Measurements from ENCODE around the gene BSG.
"Not testable (repeated sequence)": the region's sequence is repeated elsewhere in the genome, so short reads cannot be mapped to it uniquely, and the experiment has no call there.

BSG gene

DNA sequence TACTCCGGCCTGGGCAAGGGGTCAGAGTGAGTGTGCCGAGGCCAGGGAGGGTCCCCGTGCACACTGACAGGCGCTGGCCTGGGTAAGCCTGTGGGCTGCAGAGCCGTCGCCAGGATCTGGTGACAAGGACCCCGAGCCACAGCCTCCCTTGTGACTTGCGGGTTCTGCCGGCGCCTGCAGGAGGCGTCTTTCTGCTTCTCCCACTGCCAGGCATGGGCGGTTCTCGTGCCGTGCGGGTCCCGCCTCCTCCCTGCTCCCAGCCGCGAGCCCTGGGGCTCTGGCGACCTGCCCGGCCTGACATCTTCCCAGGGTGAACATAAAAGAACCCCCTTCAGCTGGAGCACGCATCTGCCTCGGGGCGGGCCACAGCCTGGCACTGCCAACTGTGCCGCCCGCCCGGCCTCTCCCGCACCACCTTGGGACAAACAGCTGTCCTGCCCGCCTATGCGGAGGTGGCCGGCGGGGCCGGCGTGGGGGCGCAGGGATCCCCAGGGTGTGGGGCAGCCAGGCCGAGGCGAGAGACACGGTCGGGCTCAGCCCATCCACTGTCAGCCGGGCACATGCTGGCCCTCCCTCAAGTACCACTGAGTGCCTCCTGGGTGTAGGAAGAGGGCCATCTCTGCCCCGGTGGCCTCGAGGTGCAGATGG, 15.8 kb downstream of the BSG start:
- peak; percentile 71 for DNase-seq (ENCODE audit: low spot score)

DNA sequence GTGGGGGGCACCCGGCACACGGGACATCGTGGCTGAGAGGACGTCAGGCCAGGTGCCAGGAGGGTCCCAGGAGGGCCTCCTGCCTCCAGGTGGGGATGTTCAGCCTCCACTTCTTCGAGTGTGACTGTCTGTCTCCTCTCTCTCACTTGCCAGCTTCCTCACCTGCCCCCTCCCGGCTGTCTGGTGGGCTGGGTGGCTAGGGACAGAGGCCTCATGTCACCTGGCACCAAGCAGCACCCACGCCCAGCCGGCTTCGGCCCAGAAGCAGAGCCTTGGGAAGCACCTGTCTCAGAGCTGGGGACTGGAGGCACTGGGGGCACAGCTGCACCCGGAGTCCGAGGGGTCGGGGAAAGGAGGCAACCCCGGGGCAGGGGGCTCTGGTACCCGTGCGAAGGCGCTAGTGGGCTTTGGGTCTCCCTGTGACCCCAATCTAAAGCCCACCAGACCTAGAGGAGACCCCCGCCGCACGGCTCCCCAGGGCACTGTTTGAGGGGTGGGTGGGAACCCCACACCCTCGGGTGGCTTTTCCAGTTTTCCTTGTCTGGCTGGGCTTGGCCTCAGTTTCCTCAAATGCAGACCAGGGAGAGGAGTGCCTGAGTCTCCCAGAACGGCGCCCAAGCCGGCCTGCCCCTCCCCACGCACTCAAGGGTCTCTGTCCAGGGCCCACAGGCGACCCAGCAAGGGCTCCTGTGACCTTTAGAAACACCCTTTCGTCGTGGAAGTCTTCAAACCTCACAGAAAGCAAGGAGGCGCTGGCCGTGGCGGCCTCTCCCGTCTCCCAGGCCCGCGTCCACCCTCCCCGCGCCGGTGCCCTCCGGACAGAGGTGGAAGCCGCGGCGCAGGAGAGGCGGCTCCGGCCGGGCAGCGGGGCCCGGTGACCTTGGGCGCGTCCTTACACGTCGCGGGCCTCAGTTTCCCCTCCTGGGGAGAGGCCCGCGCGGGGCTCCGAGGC, 16.6 kb downstream of the BSG start:
- DNase-seq (ENCODE audit: low spot score) = no peak

DNA sequence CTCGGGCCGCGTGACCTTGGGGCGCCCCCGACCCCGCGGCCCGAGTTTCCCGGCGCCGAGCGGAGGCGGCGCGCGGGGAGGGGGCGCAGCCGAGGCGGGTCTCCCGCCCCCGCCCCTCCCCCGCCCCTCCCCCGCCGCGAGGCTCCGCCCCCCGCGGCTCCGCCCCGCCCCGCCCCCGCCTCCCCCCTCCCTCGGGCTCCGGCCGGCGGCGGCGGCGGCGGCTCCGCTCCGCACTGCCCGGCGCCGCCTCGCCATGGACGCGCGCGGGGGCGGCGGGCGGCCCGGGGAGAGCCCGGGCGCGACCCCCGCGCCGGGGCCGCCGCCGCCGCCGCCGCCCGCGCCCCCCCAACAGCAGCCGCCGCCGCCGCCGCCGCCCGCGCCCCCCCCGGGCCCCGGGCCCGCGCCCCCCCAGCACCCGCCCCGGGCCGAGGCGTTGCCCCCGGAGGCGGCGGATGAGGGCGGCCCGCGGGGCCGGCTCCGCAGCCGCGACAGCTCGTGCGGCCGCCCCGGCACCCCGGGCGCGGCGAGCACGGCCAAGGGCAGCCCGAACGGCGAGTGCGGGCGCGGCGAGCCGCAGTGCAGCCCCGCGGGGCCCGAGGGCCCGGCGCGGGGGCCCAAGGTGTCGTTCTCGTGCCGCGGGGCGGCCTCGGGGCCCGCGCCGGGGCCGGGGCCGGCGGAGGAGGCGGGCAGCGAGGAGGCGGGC, 17.4 kb downstream of the BSG start, which contains the start of gene HCN2:
Gene HCN2, plus strand, starts transcription at position 189 of the 703 bp plus-strand sequence. Its CDS starts 65 bp downstream, at position 254.
- no peak for DNase-seq (ENCODE audit: low spot score)

DNA sequence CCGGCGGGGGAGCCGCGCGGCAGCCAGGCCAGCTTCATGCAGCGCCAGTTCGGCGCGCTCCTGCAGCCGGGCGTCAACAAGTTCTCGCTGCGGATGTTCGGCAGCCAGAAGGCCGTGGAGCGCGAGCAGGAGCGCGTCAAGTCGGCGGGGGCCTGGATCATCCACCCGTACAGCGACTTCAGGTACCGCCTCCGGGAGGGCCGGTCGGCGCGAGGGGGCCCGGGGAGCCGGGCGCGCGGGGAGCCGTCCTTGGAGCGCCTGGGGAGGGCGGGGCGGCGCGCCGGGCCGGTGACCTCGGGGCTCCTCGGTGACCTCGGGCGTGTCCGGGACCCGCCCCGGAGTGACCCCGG, 18.0 kb downstream of the BSG start:
- DNase-seq (ENCODE audit: low spot score) = peak; percentile 33

GRCh38 chr19:590750-591098, 18.3 kb downstream of the BSG start:
- no peak for DNase-seq (ENCODE audit: low spot score)

GRCh38 chr19:591099-591958, 18.9 kb downstream of the BSG start:
- no peak for DNase-seq (ENCODE audit: low spot score)

GRCh38 chr19:592101-592500, 19.7 kb downstream of the BSG start:
- no peak for DNase-seq (ENCODE audit: low spot score)

DNA sequence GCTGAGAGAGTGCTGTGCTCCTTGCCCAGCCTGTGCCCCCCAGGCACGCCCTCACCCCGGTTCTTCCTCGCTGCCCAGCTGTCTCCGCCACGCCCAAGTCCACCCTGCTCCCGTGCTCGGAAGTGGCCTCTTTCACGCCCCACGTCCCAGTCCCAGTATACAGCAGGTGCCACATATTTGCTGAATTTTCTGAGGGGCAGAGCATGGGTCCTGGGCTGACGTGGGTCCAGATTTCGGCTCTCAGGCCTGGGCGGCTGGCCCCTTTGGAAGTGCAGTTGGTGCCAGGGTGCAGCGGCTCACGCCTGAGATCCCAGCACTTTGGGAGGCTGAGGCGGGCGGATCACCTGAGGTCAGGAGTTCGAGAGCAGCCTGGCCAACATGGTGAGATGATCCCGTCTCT, 20.7 kb downstream of the BSG start:
- DNase-seq (ENCODE audit: low spot score) = no peak

DNA sequence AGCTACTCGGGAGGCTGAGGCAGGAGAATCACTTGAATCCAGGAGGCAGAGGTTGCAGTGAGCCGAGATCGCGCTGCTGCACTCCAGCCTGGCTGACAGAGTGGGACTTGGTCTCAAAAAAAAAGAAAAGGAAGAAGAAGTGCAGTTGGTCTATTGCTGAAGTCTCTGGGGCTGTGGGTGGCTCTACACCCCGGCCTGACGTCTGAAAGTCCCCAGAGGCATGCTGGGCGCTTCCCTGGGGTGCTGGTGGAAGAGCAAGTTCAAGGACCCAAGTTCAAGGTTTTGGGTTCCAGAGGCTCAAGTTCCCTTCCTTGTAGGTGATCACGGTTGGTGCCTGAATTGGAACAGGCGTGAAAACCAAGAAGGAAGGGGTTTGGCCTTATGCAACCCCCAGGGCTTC, 21.1 kb downstream of the BSG start:
- DNase-seq (ENCODE audit: low spot score) = no peak

DNA sequence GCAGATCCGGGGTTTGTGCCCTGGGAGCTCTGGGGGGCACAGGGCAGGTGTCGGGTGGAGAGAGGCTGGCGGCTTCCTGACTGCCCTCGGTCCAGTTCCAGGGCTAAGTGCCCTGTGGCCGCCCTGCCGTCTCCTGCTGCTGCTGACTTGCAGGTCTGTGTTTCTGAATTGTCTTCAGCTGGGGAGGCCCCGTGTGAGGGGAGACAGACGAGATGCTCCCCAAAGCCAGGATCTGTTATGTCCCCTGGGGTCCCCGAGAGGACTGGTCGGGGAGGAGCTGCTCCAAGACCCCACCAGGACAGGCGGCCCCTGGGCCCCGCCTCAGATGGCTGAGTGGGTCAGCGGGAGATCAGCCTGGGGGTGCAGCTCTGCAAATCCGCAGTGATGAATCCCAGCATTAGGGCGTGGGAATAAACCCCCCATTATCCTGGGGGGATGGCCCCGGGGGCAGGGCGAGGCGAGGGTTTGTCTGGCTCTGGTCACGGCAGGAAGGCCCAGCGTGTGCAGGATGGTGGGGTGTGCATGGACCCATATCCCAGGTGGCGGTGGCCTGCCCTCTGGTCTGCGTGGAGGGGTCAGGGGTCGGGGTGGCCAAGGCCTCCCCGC, 22.0 kb downstream of the BSG start:
- DNase-seq (ENCODE audit: low spot score) = no peak

DNA sequence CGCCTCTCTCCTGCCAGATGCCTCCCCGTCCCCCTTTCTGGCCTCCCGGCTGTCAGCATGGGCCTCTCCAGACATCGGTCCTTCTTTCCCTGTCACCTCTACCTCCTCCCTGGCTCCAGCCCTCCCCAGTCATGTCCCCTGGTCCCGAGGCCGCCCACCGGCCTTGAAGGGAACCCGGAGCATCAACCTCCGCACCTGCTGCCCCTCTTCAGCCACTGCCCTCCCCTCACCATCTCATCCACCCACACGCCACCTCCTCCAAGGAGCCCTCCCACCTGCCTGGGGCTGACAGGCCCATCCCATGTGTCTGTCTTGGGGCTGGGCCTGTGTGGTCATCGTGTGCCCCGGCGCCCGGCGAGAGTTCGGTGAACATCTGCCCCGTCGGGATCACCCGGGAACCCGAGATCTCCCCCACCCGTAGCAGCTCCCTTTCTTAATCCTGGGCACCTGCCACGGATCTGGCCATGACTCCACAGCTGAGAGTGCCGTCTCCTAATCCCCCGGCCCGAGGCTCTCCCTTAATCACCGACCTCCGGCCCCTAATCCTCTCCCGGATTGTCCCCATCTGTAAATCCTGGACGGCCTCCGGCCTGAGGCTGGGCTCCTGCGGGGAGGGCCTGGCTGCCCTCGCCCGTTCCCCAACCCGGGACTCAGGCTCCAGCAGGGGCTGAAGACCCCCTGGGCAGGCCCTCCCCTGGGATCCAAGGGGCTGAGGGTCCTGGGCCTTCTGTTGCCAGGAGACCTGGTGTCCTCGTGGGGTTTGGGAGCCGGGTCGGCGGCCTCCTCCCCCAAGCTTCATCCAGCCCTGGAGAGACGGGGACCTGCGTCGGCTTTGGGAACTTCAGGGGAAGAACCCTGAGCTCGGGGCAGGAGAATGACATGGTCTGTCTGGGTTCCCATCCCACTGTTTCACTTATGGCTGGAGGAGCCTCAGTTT, 23.2 kb downstream of the BSG start:
- DNase-seq (ENCODE audit: low spot score) = no peak

DNA sequence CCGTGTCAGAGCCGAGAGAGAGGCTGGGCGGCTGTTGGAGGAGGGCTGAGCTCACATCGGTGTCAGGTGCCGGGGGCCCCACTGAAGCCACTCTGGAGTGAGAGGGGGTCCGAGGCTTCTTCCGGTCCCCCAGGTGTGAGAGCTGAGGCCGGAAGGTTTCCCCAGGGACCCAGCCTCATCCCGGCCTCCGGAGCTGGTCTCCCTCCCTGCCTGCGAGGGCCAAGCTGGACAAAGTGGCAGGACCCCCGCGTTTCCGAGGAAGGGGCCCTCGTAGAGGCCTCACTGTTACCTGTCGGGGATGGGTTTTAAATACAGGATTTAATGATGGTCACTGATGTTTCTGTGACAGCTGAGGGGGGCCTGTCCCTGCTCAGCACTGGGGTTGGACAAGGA, 23.9 kb downstream of the BSG start:
- DNase-seq (ENCODE audit: low spot score) = no peak

DNA sequence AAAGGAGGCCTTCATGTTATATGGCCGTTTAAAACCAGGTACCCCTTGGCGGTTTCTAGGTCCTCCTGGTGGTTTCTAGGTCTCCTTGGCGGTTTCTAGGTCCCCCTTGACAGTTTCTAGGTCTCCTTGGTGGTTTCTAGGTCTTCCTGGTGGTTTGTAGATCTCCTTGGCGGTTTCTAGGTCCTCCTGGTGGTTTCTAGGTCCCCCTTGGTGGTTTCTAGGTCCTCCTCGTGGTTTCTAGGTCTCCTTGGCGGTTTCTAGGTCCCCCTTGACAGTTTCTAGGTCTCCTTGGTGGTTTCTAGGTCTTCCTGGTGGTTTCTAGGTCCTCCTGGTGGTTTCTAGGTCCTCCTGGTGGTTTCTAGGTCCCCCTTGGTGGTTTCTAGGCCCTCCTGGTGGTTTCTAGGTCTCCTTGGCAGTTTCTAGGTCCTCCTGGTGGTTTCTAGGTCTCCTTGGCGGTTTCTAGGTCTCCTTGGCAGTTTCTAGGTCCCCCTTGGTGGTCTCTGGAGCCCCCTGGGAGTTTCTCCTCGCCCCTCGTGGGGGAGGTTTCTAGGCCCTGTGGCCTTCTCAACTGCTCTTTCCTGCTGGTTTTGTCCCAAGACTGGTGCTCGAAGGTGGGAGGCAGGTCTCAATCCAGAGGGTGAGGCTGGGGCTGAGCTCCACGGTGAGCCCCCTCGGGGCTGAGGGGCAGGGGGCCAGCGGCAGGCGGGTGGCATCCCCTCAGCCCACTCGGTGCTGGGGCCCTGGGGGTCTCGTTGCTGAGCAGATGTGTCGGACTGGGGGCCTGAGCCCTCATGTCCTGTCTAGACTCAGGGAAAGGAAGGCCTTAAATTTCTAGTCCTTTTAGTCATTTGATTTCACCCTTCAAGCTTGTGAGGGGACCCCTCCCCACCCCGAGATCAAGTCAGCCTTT, 25.3 kb downstream of the BSG start:
- DNase-seq (ENCODE audit: low spot score) = no peak

DNA sequence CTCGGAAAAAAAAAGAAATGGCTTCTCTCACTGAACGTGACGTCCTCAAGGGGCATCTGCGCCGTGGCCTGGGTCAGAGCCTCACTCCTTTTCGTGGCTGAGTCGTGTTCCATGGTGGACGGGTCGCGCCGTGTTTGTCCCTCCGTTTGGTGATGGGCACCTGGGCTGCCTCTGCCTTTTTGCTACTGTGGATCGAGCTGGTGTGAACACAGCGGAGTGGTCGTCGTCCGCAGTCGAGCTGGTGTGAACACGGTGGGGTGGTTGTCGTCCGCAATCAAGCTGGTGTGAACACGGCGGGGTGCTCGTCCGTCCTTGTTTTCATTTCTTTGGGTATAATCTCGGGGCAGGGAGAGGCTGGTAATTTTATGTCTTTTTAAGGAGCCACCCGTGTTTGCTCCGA, 28.9 kb downstream of the BSG start:
- DNase-seq (ENCODE audit: low spot score) = no peak

DNA sequence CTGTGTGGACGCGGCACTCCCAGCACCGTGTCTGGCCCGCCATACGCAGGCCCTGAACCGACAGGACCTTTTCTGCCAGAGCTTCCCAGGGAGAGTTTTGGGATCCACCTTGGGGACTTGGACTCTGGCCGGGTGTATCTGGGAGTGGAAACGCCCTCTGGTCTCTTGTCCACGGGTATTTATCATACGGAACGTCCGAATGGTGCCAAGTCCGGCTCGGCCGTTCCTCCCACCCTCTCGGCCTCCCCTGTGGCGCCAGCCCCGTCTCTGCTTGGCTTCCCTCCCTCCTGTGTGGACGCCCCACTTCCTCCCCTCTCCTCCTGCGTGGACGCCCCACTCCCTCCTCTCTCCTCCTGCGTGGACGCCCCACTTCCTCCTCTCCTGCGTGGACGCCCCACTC, 29.4 kb downstream of the BSG start:
- no peak for DNase-seq (ENCODE audit: low spot score)

DNA sequence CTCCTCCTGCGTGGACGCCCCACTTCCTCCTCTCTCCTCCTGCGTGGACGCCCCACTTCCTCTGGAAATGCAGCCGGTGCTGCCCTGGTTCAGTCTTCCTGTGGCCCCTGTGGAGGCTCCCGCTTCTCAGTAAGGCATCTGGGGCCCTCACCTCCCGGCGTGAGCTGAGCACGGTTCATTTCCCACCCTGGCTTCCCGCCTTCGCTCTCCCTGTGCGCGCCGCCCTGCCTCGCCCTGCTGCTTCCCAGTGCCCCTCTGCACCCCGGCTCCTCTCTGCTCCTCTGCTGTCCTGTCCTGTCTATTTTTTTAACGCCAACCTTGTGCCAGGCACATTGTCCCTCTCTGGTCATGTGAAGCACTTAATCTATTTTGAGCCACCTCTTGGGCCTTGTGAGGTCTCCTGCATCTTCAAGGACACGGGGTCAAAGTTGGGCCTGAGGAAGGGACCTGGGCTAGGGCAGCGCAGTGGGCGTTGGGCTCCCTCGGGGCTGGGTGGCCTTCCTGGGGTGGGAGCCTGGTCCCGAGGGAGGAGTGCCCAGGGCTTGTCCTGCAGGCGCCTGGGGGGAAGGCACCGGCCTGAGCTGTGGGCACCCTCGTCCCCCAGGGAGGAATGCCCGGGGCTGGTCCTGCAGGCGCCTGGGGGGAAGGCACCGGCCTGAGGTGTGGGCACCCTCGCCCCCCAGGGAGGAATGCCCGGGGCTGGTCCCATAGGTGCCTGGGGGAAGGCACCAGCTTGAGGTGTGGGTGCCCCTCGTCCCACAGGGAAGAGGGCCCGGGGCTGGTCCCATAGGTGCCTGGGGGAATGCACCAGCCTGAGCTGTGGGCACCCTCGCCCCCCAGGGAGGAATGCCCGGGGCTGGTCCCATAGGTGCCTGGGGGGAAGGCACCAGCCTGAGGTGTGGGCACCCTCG, 30.2 kb downstream of the BSG start:
- DNase-seq (ENCODE audit: low spot score) = no peak

DNA sequence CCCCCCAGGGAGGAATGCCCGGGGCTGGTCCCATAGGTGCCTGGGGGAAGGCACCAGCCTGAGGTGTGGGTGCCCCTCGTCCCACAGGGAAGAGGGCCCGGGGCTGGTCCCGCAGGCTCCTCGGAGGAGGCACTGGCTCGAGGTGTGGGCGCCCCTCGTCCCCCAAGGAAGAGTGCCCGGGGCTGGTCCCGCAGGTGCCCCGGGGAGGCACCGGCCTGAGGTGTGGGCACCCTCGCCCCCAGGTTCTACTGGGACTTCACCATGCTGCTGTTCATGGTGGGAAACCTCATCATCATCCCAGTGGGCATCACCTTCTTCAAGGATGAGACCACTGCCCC, 30.9 kb downstream of the BSG start:
- not testable (repeated sequence) for DNase-seq (ENCODE audit: low spot score)

DNA sequence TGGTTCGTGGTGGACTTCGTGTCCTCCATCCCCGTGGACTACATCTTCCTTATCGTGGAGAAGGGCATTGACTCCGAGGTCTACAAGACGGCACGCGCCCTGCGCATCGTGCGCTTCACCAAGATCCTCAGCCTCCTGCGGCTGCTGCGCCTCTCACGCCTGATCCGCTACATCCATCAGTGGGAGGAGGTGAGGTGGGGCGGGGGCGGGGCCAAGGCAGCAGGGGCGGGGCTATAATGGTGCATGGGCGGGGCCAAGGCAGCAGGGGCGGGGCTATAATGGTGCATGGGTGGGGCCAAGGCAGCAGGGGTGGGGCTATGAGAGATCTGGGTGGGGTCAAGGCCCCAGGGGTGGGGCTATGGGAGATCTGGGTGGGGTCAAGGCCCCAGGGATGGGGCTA, 31.4 kb downstream of the BSG start:
- not testable (repeated sequence) for DNase-seq (ENCODE audit: low spot score)
